WTC11 (cell line): ENCODE results near the gene RHOV. TPM values are rescaled to one million over a fixed set of nuclear protein-coding genes. Genes with fewer than 3 reads are reported as not detected.

Source experiments
- AFF4 ChIP-seq: sonication (generic); formaldehyde crosslinking; IDR thresholded peaks from 2 replicates; pipeline ENCODE4 v1.8.1; 2023; ENCODE audit warnings: mild to moderate bottlenecking, missing genetic modification reagents, borderline replicate concordance
- ARID4B ChIP-seq: sonication (generic); formaldehyde crosslinking; IDR thresholded peaks from 2 replicates; pipeline ENCODE4 v1.8.0; 2023; ENCODE audit warnings: missing genetic modification reagents, mild to moderate bottlenecking, borderline replicate concordance
- ATF2 ChIP-seq: sonication (generic); formaldehyde crosslinking; IDR thresholded peaks from 2 replicates; pipeline ENCODE4 v1.8.1; 2022; ENCODE audit warnings: low read depth, missing genetic modification reagents, borderline replicate concordance
- CDX4 ChIP-seq: fragments of 250-450 bp; sonication (Bioruptor Pico); IDR thresholded peaks from 2 replicates; pipeline ENCODE4 v1.9.0; 2021; ENCODE audit warnings: moderate library complexity, mild to moderate bottlenecking, inconsistent platforms, borderline replicate concordance
- CTCF ChIP-seq: fragments of 200-600 bp; IDR thresholded peaks from 2 replicates; pipeline ENCODE4 v1.8.0; 2022; ENCODE audit warnings: antibody characterized with exemption
- E2F5 ChIP-seq: sonication (generic); formaldehyde crosslinking; IDR thresholded peaks from 2 replicates; pipeline ENCODE4 v1.8.1; 2022; ENCODE audit warnings: mild to moderate bottlenecking, moderate library complexity, missing genetic modification reagents
- EMX1 ChIP-seq: fragments of 250-450 bp; sonication (Bioruptor Pico); IDR thresholded peaks from 2 replicates; pipeline ENCODE4 v1.8.0; 2021; ENCODE audit warnings: mild to moderate bottlenecking
- KAT7 ChIP-seq: sonication (generic); formaldehyde crosslinking; IDR thresholded peaks from 2 replicates; pipeline ENCODE4 v1.8.1; 2023; ENCODE audit warnings: missing genetic modification reagents, mild to moderate bottlenecking, borderline replicate concordance
- MXD4 ChIP-seq: fragments of 250-450 bp; sonication (Bioruptor Pico); IDR thresholded peaks from 2 replicates; pipeline ENCODE4 v1.8.0; 2021; ENCODE audit warnings: mild to moderate bottlenecking, moderate library complexity, borderline replicate concordance
- PRDM15 ChIP-seq: sonication (generic); formaldehyde crosslinking; IDR thresholded peaks from 2 replicates; pipeline ENCODE4 v1.8.0; 2022; ENCODE audit warnings: missing genetic modification reagents
- RELA ChIP-seq: sonication (generic); formaldehyde crosslinking; IDR thresholded peaks from 2 replicates; pipeline ENCODE4 v1.8.1; 2022; ENCODE audit warnings: missing genetic modification reagents, mild to moderate bottlenecking, borderline replicate concordance
- TCF7 ChIP-seq: sonication (generic); formaldehyde crosslinking; IDR thresholded peaks from 2 replicates; pipeline ENCODE4 v1.8.0; 2022; ENCODE audit warnings: mild to moderate bottlenecking, low read depth, missing genetic modification reagents, moderate library complexity
- USF1 ChIP-seq: sonication (generic); formaldehyde crosslinking; IDR thresholded peaks from 2 replicates; pipeline ENCODE4 v1.8.0; 2022; ENCODE audit warnings: mild to moderate bottlenecking, missing genetic modification reagents
- ZNF121 ChIP-seq: sonication (generic); formaldehyde crosslinking; IDR thresholded peaks from 2 replicates; pipeline ENCODE4 v1.8.0; 2023; ENCODE audit warnings: missing genetic modification reagents
- ZNF263 ChIP-seq: sonication (generic); formaldehyde crosslinking; IDR thresholded peaks from 2 replicates; pipeline ENCODE4 v1.8.1; 2022; ENCODE audit warnings: low read depth, mild to moderate bottlenecking, moderate library complexity, missing genetic modification reagents
- ZNF281 ChIP-seq: sonication (generic); formaldehyde crosslinking; IDR thresholded peaks from 2 replicates; pipeline ENCODE4 v1.8.0; 2023; ENCODE audit warnings: mild to moderate bottlenecking, missing genetic modification reagents
- ZNF416 ChIP-seq: fragments of 250-450 bp; sonication (Bioruptor Pico); IDR thresholded peaks from 2 replicates; pipeline ENCODE4 v1.9.0; 2021; ENCODE audit warnings: mild to moderate bottlenecking, inconsistent platforms
- total RNA-seq: library from RNA; stranded (reverse); gene quantifications from 3 replicates; pipeline ENCODE4 v1.2.3, GENCODE V29; 2021

RHOV gene
- total RNA-seq, 1 experiment from 2014 or later = 5.0 TPM

GRCh38 chr15:40859206-40859851 is 14.7 kb downstream of the RHOV start (continued):
- no peak for TF ChIP-seq ARID4B (CRISPR knock-in tag)
- TF ChIP-seq EMX1 (CRISPR knock-in tag) = no peak
- TF ChIP-seq CDX4 (CRISPR knock-in tag) = no peak
- TF ChIP-seq ZNF263 = no peak
- TF ChIP-seq ZNF121 (CRISPR knock-in tag) = no peak
- TF ChIP-seq ATF2 = no peak
- TF ChIP-seq AFF4 = no peak
- no peak for TF ChIP-seq TCF7
- TF ChIP-seq USF1 (CRISPR knock-in tag) = no peak
- no peak for TF ChIP-seq RELA
- TF ChIP-seq ZNF281 (CRISPR knock-in tag) = no peak
- peak; percentile 92 for TF ChIP-seq CTCF
- TF ChIP-seq ZNF416 (CRISPR knock-in tag) = 0 out of 2 replicates have a peak, but pooled peaks have one; percentile 30
- no peak for TF ChIP-seq E2F5
- TF ChIP-seq PRDM15 = no peak
- TF ChIP-seq MXD4 (CRISPR knock-in tag) = no peak
- TF ChIP-seq KAT7 (CRISPR knock-in tag) = no peak
